HepG2 (cell line): ENCODE measurements around the gene ALDH16A1. TPM values are rescaled to one million over a fixed set of nuclear protein-coding genes. Genes with fewer than 3 reads are reported as not detected.

ENCODE experiments used
- ARID5B ChIP-seq: IDR thresholded peaks from 2 replicates; pipeline ENCODE4 v1.4.0; 2020; ENCODE audit warnings: mild to moderate bottlenecking, missing genetic modification reagents
- ATF1 ChIP-seq: IDR thresholded peaks from 2 replicates; pipeline ENCODE4 v1.6.1; 2016; ENCODE audit warnings: mild to moderate bottlenecking, control low read depth
- ATF6 ChIP-seq: sonication (generic); formaldehyde crosslinking; conservative IDR thresholded peaks from 2 replicates; pipeline ENCODE4 v1.4.0; 2020; ENCODE audit warnings: missing genetic modification reagents
- CREB1 ChIP-seq, 2 experiments: fragments of 450-650 bp in 1 of 2; IDR thresholded peaks; 2 replicates each; pipeline ENCODE4 v1.6.1; 2016 to 2017; ENCODE audit warnings: control low read depth in 1 of 2, mild to moderate bottlenecking in 1 of 2, missing compliant biosample characterization in 1 of 2, missing genetic modification characterization in 1 of 2
- CSRNP1 ChIP-seq: sonication (generic); formaldehyde crosslinking; IDR thresholded peaks from 2 replicates; pipeline ENCODE4 v1.8.1; 2023; ENCODE audit warnings: mild to moderate bottlenecking, missing genetic modification reagents
- HOMEZ ChIP-seq: IDR thresholded peaks from 2 replicates; pipeline ENCODE4 v1.6.1; 2016; ENCODE audit warnings: low read depth
- JUND ChIP-seq: sonication (generic); formaldehyde crosslinking; IDR thresholded peaks from 2 replicates; pipeline ENCODE4 v1.8.0; 2022; ENCODE audit warnings: mild to moderate bottlenecking, missing genetic modification reagents
- KLF11 ChIP-seq: IDR thresholded peaks from 2 replicates; pipeline ENCODE4 v1.6.1; 2016; ENCODE audit warnings: missing compliant biosample characterization
- NBN ChIP-seq: fragments of 450-650 bp; conservative IDR thresholded peaks from 2 replicates; pipeline ENCODE4 v1.6.1; 2017
- RAD51 ChIP-seq: fragments of 450-650 bp; IDR thresholded peaks from 2 replicates; pipeline ENCODE4 v1.6.1; 2016; ENCODE audit warnings: borderline replicate concordance
- RARG ChIP-seq: sonication (generic); formaldehyde crosslinking; IDR thresholded peaks from 2 replicates; pipeline ENCODE4 v1.4.0; 2020; ENCODE audit warnings: low read depth, mild to moderate bottlenecking, missing genetic modification reagents
- TBX2 ChIP-seq: sonication (generic); formaldehyde crosslinking; IDR thresholded peaks from 2 replicates; pipeline ENCODE4 v1.5.0; 2020; ENCODE audit warnings: missing genetic modification reagents, mild to moderate bottlenecking, borderline replicate concordance
- THRA ChIP-seq: sonication (generic); formaldehyde crosslinking; IDR thresholded peaks from 2 replicates; pipeline ENCODE4 v1.4.0; 2020; ENCODE audit warnings: missing genetic modification reagents, borderline replicate concordance
- THYN1 ChIP-seq: sonication (generic); formaldehyde crosslinking; IDR thresholded peaks from 2 replicates; pipeline ENCODE4 v1.8.1; 2023; ENCODE audit warnings: low read depth, mild to moderate bottlenecking, moderate library complexity, missing genetic modification reagents, borderline replicate concordance
- TSC22D2 ChIP-seq: sonication (generic); formaldehyde crosslinking; IDR thresholded peaks from 2 replicates; pipeline ENCODE4 v1.5.1; 2020; ENCODE audit warnings: missing genetic modification reagents, mild to moderate bottlenecking, borderline replicate concordance
- ZNF234 ChIP-seq: sonication (generic); formaldehyde crosslinking; conservative IDR thresholded peaks from 2 replicates; pipeline ENCODE4 v1.5.1; 2020; ENCODE audit warnings: mild to moderate bottlenecking, missing genetic modification reagents
- ZNF274 ChIP-seq: sonication (generic); formaldehyde crosslinking; IDR thresholded peaks from 2 replicates; pipeline ENCODE4 v1.5.1; 2020; ENCODE audit warnings: mild to moderate bottlenecking, missing genetic modification reagents
- ZNF441 ChIP-seq: sonication (generic); formaldehyde crosslinking; IDR thresholded peaks from 2 replicates; pipeline ENCODE4 v1.7.0; 2021; ENCODE audit warnings: missing genetic modification reagents, borderline replicate concordance
- polyA plus RNA-seq, 8 experiments: library from polyadenylated mRNA; depleted of rRNA in 3 of 8; stranded (reverse) in 7 of 8; unstranded in 1 of 8; fragments of >200 nt; fragmentation: Illumina TruSeq in 4 of 8; extraction: Trizol in 4 of 8; gene quantifications; 2 replicates each; pipeline versions ENCODE4 v1.2.1 to v1.2.3, GENCODE V29; 2011 to 2016; ENCODE audit warnings: low read depth in 4 of 8, missing spikeins in 1 of 8, mixed read lengths in 1 of 8; ENCODE audit not compliant: insufficient read depth in 1 of 8
- total RNA-seq, 5 experiments: library from RNA; depleted of rRNA; stranded (reverse); fragments of >200 nt; fragmentation: Illumina TruSeq; extraction: Trizol; gene quantifications; 2 replicates each; pipeline ENCODE4 v1.2.3, GENCODE V29; 2016; ENCODE audit warnings: low read depth in 1 of 5

The ALDH16A1 gene
- total and polyA plus RNA-seq, 2 of the 13 experiments (the other 11 are each of a cell fraction or from before 2014, with no cell fraction given): 8.4 to 34.9 TPM

- TF ChIP-seq HOMEZ (CRISPR knock-in tag): 0 out of 2 replicates have a peak, but pooled peaks have one; percentile 36
- peak; percentile 52; the same call in 1 of the 2 replicates for TF ChIP-seq TBX2 (CRISPR knock-in tag)
- TF ChIP-seq NBN: no peak
- TF ChIP-seq ATF1 (CRISPR knock-in tag): no peak
- TF ChIP-seq JUND (CRISPR knock-in tag): no peak
- TF ChIP-seq ARID5B: 0 out of 2 replicates have a peak, but pooled peaks have one; percentile 33
- peak; percentile 57 for TF ChIP-seq CREB1 (IDR thresholded peaks at IDR 0.05)
- TF ChIP-seq CREB1 (CRISPR knock-in tag; IDR thresholded peaks at IDR 0.05): peak; percentile 80
- no peak for TF ChIP-seq ZNF234 (CRISPR knock-in tag)
- no peak for TF ChIP-seq ATF6
- TF ChIP-seq ZNF274: 0 out of 2 replicates have a peak, but pooled peaks have one; percentile 30
- TF ChIP-seq THRA (CRISPR knock-in tag): no peak
- no peak for TF ChIP-seq RAD51
- 0 out of 2 replicates have a peak, but pooled peaks have one; percentile 37 for TF ChIP-seq CSRNP1
- TF ChIP-seq KLF11 (CRISPR knock-in tag): no peak
- TF ChIP-seq TSC22D2: peak; percentile 76; the same call in 1 of the 2 replicates
- TF ChIP-seq RARG (CRISPR knock-in tag): no peak
- no peak for TF ChIP-seq THYN1 (CRISPR knock-in tag)
- 0 out of 2 replicates have a peak, but pooled peaks have one; percentile 52 for TF ChIP-seq ZNF441 (CRISPR knock-in tag)
Observed at GRCh38 chr19:49451430-49452181, 1.4 kb upstream of the ALDH16A1 start, which contains the start of gene PIH1D1 (continued).
